ENCODE data around the gene CSNK1E. TPM values are rescaled to one million over a fixed set of nuclear protein-coding genes. Genes with fewer than 3 reads are reported as not detected.

The CSNK1E gene
- 111 and 139 TPM in 2 replicates for total RNA-seq

GRCh38 chr22:38317122-38317994 lies at the start of gene CSNK1E:
Gene CSNK1E (minus strand): TSS chr22:38317433. CDS start chr22:38314157, 3,276 bp downstream.

GRCh38 chr22:38272373-38273134 lies 44.7 kb downstream of the CSNK1E start, which contains the start of gene TMEM184B:
Gene TMEM184B (minus strand): TSS chr22:38273010. CDS start chr22:38247961, 25,049 bp downstream.

Small RNAs within 50 kb of the gene (small RNA-seq; reads per million reads assigned to genes)
- gene RF00017: not detected

Other genes with a start within 250 kb of the CSNK1E start
- gene SLC16A8, start 233.2 kb downstream of the CSNK1E start, total RNA-seq: 0.76 and 1.2 TPM in 2 replicates
- under 0.01 TPM in 1 of 2 replicates, not detected in the other for gene BAIAP2L2, start 206.7 kb downstream of the CSNK1E start, total RNA-seq
- gene PLA2G6, start 135.6 kb downstream of the CSNK1E start, total RNA-seq: 17.4 and 48.3 TPM in 2 replicates
- 6.7 and 8.2 TPM in 2 replicates for gene MAFF, start 115.4 kb downstream of the CSNK1E start, total RNA-seq
- gene TMEM184B, start 44.4 kb downstream of the CSNK1E start, total RNA-seq: 27.5 and 81.4 TPM in 2 replicates
- gene KCNJ4, start 137.8 kb upstream of the CSNK1E start, total RNA-seq: not detected in 2 replicates
- 67.5 and 126 TPM in 2 replicates for gene KDELR3, start 150.7 kb upstream of the CSNK1E start, total RNA-seq
- gene DDX17, start 188.9 kb upstream of the CSNK1E start, total RNA-seq: 590 and 771 TPM in 2 replicates